Natural killer cell treated with Interleukin-12 subunit alpha and Interleukin-12 subunit beta and Interleukin-15 and Interleukin-18, amount 100 ng/mL, for 72 hours (primary cell): ENCODE data around the gene CBR1. TPM values are rescaled to one million over a fixed set of nuclear protein-coding genes. Genes with fewer than 3 reads are reported as not detected.

Experiments used
- total RNA-seq, 2 donors: library from RNA; stranded (reverse); gene quantifications; one replicate each; pipeline ENCODE4 v1.2.3, GENCODE V29; 2022

CBR1 gene
- total RNA-seq, 2 donors from 2014 or later: 34.2 to 43.3 TPM

Other genes with a start within 250 kb of the CBR1 start
- 10 to 100 TPM; 18.2 to 29.1 TPM for gene SETD4, start 9.5 kb upstream of the CBR1 start, total RNA-seq
- gene CBR3, start 65.1 kb downstream of the CBR1 start, total RNA-seq: 1 to 10 TPM; 4.5 to 6.5 TPM
- gene DOP1B, start 86.8 kb downstream of the CBR1 start, total RNA-seq: 10 to 100 TPM in 1 of 2 donors, 1 to 10 TPM in 1; 8.9 to 16.3 TPM